MM.1S (cell line): ENCODE results near the gene TTF1.

Experiments used
- DNase-seq: peaks from one replicate; pipeline ENCODE4 v3.0.0-alpha.2; 2015
- H2AFZ ChIP-seq: fragments of 300-600 bp; sonication (generic); 2 replicates; pipeline ENCODE4 v1.6.0; 2016; ENCODE audit warnings: antibody characterized with exemption, low read length
- H3F3A ChIP-seq: fragments of 300-600 bp; sonication (generic); 2 replicates; pipeline ENCODE4 v1.6.1; 2016; ENCODE audit warnings: mild to moderate bottlenecking, antibody characterized with exemption, low read length, moderate library complexity, mixed read lengths; ENCODE audit not compliant: insufficient read depth
- H3K27ac ChIP-seq: fragments of 300-600 bp; sonication (generic); 2 replicates; pipeline ENCODE4 v1.5.1; 2016; ENCODE audit warnings: mild to moderate bottlenecking, low read length
- H3K27me3 ChIP-seq: fragments of 300-600 bp; sonication (generic); replicated peaks from 2 replicates; pipeline ENCODE4 v1.6.0; 2016; ENCODE audit warnings: low read length; ENCODE audit not compliant: insufficient read depth
- H3K36me3 ChIP-seq: fragments of 300-600 bp; sonication (generic); replicated peaks from 2 replicates; pipeline ENCODE4 v1.6.1; 2016; ENCODE audit warnings: mild to moderate bottlenecking, low read length, mixed read lengths; ENCODE audit not compliant: insufficient read depth
- H3K4me1 ChIP-seq: fragments of 300-600 bp; sonication (generic); 2 replicates; pipeline ENCODE4 v1.6.1; 2016; ENCODE audit warnings: low read length, mixed read lengths
- H3K4me2 ChIP-seq: fragments of 300-600 bp; sonication (generic); 2 replicates; pipeline ENCODE4 v1.6.0; 2016; ENCODE audit warnings: low read depth, low read length
- H3K4me3 ChIP-seq: fragments of 300-600 bp; sonication (generic); 2 replicates; pipeline ENCODE4 v1.5.1; 2016; ENCODE audit warnings: low read length, mixed read lengths
- H3K79me2 ChIP-seq: fragments of 300-600 bp; sonication (generic); 2 replicates; pipeline ENCODE4 v1.6.1; 2016; ENCODE audit warnings: mixed run types, low read length, mixed read lengths
- H3K9ac ChIP-seq: fragments of 300-600 bp; sonication (generic); 2 replicates; pipeline ENCODE4 v1.6.1; 2016; ENCODE audit warnings: low read length, mixed read lengths
- H3K9me2 ChIP-seq: fragments of 300-600 bp; sonication (generic); replicated peaks from 2 replicates; pipeline ENCODE4 v1.6.1; 2016; ENCODE audit warnings: mild to moderate bottlenecking, low read length, mixed read lengths; ENCODE audit not compliant: insufficient read depth
- H3K9me3 ChIP-seq: fragments of 300-600 bp; sonication (generic); replicated peaks from 2 replicates; pipeline ENCODE4 v1.6.1; 2016; ENCODE audit warnings: mild to moderate bottlenecking, low read length, mixed read lengths; ENCODE audit not compliant: insufficient read depth
- H4K20me1 ChIP-seq: fragments of 300-600 bp; sonication (generic); 2 replicates; pipeline ENCODE4 v1.6.1; 2016; ENCODE audit warnings: mild to moderate bottlenecking, low read length, moderate library complexity, mixed read lengths; ENCODE audit not compliant: insufficient read depth
- CTCF ChIP-seq: fragments of 300-600 bp; sonication (generic); IDR thresholded peaks from 2 replicates; pipeline ENCODE4 v1.5.1; 2016; ENCODE audit warnings: antibody characterized with exemption, low read length, mixed read lengths
- EZH2 ChIP-seq: fragments of 300-600 bp; sonication (generic); optimal IDR thresholded peaks from 2 replicates; pipeline ENCODE3; 2017; ENCODE audit warnings: low read depth, mild to moderate bottlenecking, antibody characterized with exemption, low read length, mixed read lengths
- EZH2phosphoT487 ChIP-seq: fragments of 300-600 bp; sonication (generic); IDR thresholded peaks from 2 replicates; pipeline ENCODE4 v1.6.1; 2018; ENCODE audit warnings: antibody characterized with exemption, low read length

TTF1 gene

GRCh38 chr9:132412089-132412488 is 5.4 kb upstream of the TTF1 start:
- Histone ChIP-seq H4K20me1 (no peaks in the 10 kb centered on the region), H3K4me2 (no peak overlapping the region), H3K27me3 (peaks cover 63% of the 10 kb centered on the region)

GRCh38 chr9:132411091-132411508 is 4.5 kb upstream of the TTF1 start:
- Histone ChIP-seq H3F3A (no peaks in the 10 kb centered on the region), H3K4me3 (peak overlapping the region; percentile 63; the same call in 1 of the 2 replicates), H2AFZ (peak overlapping the region; percentile 68), H3K4me1 (peaks cover 19% of the 10 kb centered on the region; the same call in 1 of the 2 replicates), H3K27ac (no peak overlapping the region), H4K20me1 (no peaks in the 10 kb centered on the region), H3K9me2 (no peaks in the 10 kb centered on the region), H3K9ac (no peak overlapping the region; the same call in 1 of the 2 replicates), H3K79me2 (peaks cover 5% of the 10 kb centered on the region), H3K9me3 (no peaks in the 10 kb centered on the region), H3K36me3 (no peaks in the 10 kb centered on the region), H3K27me3 (peaks cover 56% of the 10 kb centered on the region), H3K4me2 (peak overlapping the region; percentile 96)
- no peak for TF ChIP-seq EZH2phosphoT487
- TF ChIP-seq CTCF, result peak; percentile 87
- DNase-seq, result peak; percentile 85

More at GRCh38 chr9:132412089-132412488, 5.4 kb upstream of the TTF1 start:
- no peak for DNase-seq
- Histone ChIP-seq H3K27ac (no peak overlapping the region), H2AFZ (no peak overlapping the region), H3K9ac (no peak overlapping the region), H3K4me3 (no peak overlapping the region), H3K9me2 (no peaks in the 10 kb centered on the region), H3K79me2 (no peaks in the 10 kb centered on the region), H3K4me1 (peaks cover 16% of the 10 kb centered on the region; the same call in 1 of the 2 replicates), H3F3A (no peaks in the 10 kb centered on the region), H3K9me3 (no peaks in the 10 kb centered on the region), H3K36me3 (no peaks in the 10 kb centered on the region)
- TF ChIP-seq EZH2phosphoT487, result no peak
- peak; percentile 41 for TF ChIP-seq CTCF

- no peaks in the 10 kb centered on the region for H3K9me2 ChIP-seq
- H3K27me3 ChIP-seq, result peaks cover 51% of the 10 kb centered on the region
- no peaks in the 10 kb centered on the region for H3F3A ChIP-seq
- H3K27ac ChIP-seq, result no peak overlapping the region
- DNase-seq, result no peak
- peak overlapping the region; percentile 63 for H3K4me3 ChIP-seq
- H2AFZ ChIP-seq, result 0 out of 2 replicates have a peak overlapping the region, but pooled peaks have one; percentile 71
- TF ChIP-seq EZH2 (no peak), EZH2phosphoT487 (no peak), CTCF (no peak)
- H3K4me2 ChIP-seq, result peak overlapping the region; percentile 96
- peaks cover 22% of the 10 kb centered on the region; the same call in 1 of the 2 replicates for H3K4me1 ChIP-seq
- no peaks in the 10 kb centered on the region for H3K9me3 ChIP-seq
- peaks cover 10% of the 10 kb centered on the region for H3K79me2 ChIP-seq
- H4K20me1 ChIP-seq, result no peaks in the 10 kb centered on the region
- H3K9ac ChIP-seq, result peak overlapping the region; percentile 59; the same call in 1 of the 2 replicates
- H3K36me3 ChIP-seq, result no peaks in the 10 kb centered on the region
Observed at GRCh38 chr9:132410642-132411041, 4.0 kb upstream of the TTF1 start.
